Muscle layer of colon (tissue), 2 donors: Measurements from ENCODE around the gene FBN1.

Experiments used
- H3K27ac ChIP-seq: one replicate; pipeline ENCODE4 v1.7.0; 2013; ENCODE audit warnings: low read depth, mild to moderate bottlenecking, low read length, moderate library complexity
- H3K27me3 ChIP-seq, 2 donors: one replicate each; pipeline ENCODE4 v1.7.0; 2013; ENCODE audit warnings: low read length in 2 of 2, mild to moderate bottlenecking in 2 of 2; ENCODE audit not compliant: insufficient read depth in 2 of 2, control insufficient read depth in 1 of 2
- H3K36me3 ChIP-seq: one replicate; pipeline ENCODE4 v1.7.0; 2013; ENCODE audit warnings: mild to moderate bottlenecking, low read length; ENCODE audit not compliant: insufficient read depth
- H3K4me1 ChIP-seq: one replicate; pipeline ENCODE4 v1.7.0; 2013; ENCODE audit warnings: mild to moderate bottlenecking, low read length; ENCODE audit not compliant: insufficient read depth
- H3K4me3 ChIP-seq, 2 donors: one replicate each; pipeline ENCODE4 v1.7.0; 2013; ENCODE audit warnings: low read length in 2 of 2, low read depth in 1 of 2, mild to moderate bottlenecking in 1 of 2, moderate library complexity in 1 of 2
- H3K9ac ChIP-seq: one replicate; pipeline ENCODE4 v1.7.0; 2013; ENCODE audit warnings: low read length
- H3K9me3 ChIP-seq: one replicate; pipeline ENCODE4 v1.7.0; 2013; ENCODE audit warnings: mild to moderate bottlenecking, low read length
- donor health status: abdominal sarcoma.
- donor health status: Adenocarcinoma of cecum.

Gene FBN1

DNA sequence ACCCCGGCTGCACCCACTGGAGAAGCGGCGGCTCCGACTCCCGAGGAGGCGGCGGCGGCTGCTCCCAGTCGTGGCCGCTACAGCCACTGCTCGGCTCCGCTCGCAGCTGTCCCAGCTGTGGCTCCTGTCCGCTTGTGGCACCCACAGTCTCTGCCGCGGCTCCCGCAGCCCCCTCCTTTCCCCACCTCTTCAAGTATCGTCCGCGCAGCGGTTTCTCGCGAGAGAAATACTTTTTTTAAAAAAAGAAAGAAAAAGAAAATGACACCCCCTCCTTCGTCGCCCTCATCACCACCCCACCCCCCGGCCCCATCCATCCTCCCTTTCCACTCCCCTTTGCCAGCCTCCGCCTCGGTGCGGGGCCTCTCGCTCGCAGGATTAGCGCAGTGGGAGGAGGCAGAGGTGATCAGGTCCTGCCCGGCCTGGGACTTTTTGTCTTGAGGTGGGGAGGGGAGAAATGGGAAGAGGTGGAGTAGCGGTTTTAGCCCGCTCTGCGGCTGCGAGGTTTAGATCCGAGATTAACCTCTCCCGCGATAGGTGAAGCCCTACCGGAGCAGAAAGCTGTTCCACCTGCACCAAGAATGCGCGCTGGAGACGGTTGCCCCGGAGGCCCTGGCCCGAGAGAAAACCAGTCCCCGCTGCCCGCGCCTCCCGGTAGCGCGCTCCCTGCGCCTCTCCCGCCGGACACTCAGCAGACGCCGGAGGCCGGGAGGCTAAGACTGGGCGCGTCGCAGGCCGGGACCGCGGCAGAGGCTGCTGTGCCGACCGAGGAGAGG is at the start of gene FBN1:
Gene FBN1 (minus strand): TSS at position 152 of the 773 bp plus-strand sequence. CDS start 940 bp downstream, outside the sequence.
- H3K36me3 ChIP-seq, result no peaks in the 10 kb centered on the region
- H3K9ac ChIP-seq, result peak within 1 kb of the TSS; percentile 21
- peak within 1 kb of the TSS; percentile 67 to 68 for H3K4me3 ChIP-seq
- peak within 1 kb of the TSS; percentile 51 for H3K27ac ChIP-seq
- peaks cover 4% of the 10 kb centered on the region for H3K4me1 ChIP-seq
- no peaks in the 10 kb centered on the region for H3K9me3 ChIP-seq
- H3K27me3 ChIP-seq, result peaks cover 0 to 6% of the 10 kb centered on the region in 2 donors

DNA sequence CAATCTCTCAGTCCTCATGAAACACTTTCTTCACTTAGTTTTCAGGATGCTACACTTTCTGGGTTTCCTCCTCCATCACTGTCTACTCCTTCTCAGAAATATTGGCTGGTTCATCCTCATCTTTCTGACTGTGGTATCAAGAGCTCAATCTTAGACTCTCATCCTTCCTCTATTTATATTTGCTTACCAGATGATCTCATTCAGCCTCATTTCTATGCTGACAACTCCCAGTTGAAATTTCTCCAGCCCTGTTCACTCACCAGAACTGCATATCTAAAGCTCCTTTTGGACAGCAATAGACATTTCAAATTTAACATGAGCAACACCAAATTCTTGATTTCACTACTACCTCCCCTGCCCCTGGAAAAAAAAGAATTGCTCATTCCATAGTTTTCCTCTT is 48.0 kb upstream of the FBN1 start:
- Histone ChIP-seq H3K9ac (no peak overlapping the region), H3K4me1 (no peaks in the 10 kb centered on the region), H3K36me3 (no peaks in the 10 kb centered on the region), H3K27me3 (no peaks in the 10 kb centered on the region), H3K4me3 (no peak overlapping the region), H3K27ac (no peak overlapping the region), H3K9me3 (no peaks in the 10 kb centered on the region)

DNA sequence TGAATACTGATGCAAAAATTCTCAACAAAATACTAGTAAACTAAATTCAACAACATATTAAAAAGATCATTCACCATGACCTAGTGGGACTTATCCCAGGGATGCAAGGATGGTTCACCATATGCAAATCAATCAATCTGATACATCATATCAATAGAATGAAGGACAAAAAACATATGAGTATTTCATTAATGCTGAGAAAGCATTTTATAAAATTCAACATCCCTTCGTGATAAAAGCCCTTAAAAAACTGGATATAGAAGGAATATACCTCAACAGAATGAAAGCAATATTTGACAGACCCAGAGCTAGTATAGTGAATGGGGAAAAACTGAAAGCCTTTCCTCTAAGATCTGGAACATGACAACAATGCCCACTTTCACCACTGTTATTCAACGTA is 43.0 kb upstream of the FBN1 start:
- Histone ChIP-seq H3K36me3 (no peaks in the 10 kb centered on the region), H3K27ac (no peak overlapping the region), H3K27me3 (no peaks in the 10 kb centered on the region), H3K9ac (no peak overlapping the region), H3K4me3 (no peak overlapping the region), H3K9me3 (no peaks in the 10 kb centered on the region), H3K4me1 (no peaks in the 10 kb centered on the region)

DNA sequence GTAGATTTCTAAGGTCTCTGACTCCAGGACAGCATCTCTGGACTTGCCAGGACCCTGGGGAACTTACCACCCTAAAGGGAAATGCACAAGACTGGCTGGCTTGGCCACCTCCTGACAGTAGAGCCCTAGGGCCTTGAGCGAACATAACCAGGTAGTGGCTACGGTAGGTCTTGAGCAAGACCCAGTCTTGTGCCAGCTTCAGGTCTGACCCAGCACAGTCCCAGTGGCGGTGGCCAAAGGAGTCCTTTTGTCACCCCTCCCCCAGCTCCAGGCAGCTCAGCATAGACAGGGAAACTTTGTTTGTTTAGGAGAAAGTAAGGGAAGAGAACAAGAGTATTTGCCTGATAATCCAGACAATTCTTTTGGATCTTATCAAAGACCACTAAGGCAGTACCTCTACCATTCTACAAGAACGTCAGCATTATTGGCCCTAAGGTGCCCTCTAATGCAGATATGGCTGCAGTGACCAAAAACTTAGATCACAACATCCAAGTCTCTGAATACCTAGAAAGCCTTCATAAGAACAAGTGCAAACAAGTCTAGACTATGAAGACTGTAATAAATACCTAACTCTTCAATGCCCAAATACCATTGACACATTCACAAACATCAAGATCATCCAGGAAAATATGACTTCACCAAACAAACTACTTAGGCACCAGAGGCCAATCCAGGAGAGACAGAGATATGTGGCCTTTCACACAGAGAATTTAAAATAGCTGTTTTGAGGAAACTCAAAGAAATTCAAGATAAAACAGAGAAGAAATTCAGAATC is 38.7 kb upstream of the FBN1 start:
- Histone ChIP-seq H3K9me3 (no peaks in the 10 kb centered on the region), H3K27ac (no peak overlapping the region), H3K4me3 (no peak overlapping the region), H3K9ac (no peak overlapping the region), H3K36me3 (no peaks in the 10 kb centered on the region), H3K4me1 (no peaks in the 10 kb centered on the region), H3K27me3 (no peaks in the 10 kb centered on the region)

GRCh38 chr15:48682942-48683651 is 37.6 kb upstream of the FBN1 start:
- Histone ChIP-seq H3K9me3 (no peaks in the 10 kb centered on the region), H3K27ac (no peak overlapping the region), H3K36me3 (no peaks in the 10 kb centered on the region), H3K4me1 (no peaks in the 10 kb centered on the region), H3K9ac (no peak overlapping the region), H3K4me3 (no peak overlapping the region), H3K27me3 (no peaks in the 10 kb centered on the region)

- H3K27me3 ChIP-seq, result no peaks in the 10 kb centered on the region
- H3K36me3 ChIP-seq, result no peaks in the 10 kb centered on the region
- no peak overlapping the region for H3K9ac ChIP-seq
- no peak overlapping the region for H3K4me3 ChIP-seq
- no peak overlapping the region for H3K27ac ChIP-seq
- no peaks in the 10 kb centered on the region for H3K9me3 ChIP-seq
- no peaks in the 10 kb centered on the region for H3K4me1 ChIP-seq
These were observed 35.8 kb upstream of the FBN1 start for GRCh38 chr15:48681353-48681752.

DNA sequence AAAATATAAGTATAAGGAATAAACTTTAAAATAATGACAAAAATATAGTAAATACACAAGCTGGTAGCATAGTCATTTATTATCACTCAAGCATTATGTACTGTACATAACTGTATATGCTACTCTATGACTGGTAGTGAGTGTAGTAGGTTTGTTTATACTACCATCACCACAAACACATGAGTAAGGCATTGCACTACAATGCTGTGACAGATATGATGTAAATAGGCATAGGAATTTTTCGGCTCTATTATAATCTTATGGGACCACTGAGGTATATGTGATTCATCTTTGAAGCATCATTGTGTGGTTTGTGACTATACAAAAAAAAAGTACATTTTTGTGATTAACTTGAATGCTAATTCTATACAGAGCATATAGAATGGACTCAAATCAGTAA is 35.3 kb upstream of the FBN1 start:
- Histone ChIP-seq H3K27ac (no peak overlapping the region), H3K36me3 (no peaks in the 10 kb centered on the region), H3K4me3 (no peak overlapping the region), H3K4me1 (no peaks in the 10 kb centered on the region), H3K9ac (no peak overlapping the region), H3K9me3 (no peaks in the 10 kb centered on the region), H3K27me3 (no peaks in the 10 kb centered on the region)

DNA sequence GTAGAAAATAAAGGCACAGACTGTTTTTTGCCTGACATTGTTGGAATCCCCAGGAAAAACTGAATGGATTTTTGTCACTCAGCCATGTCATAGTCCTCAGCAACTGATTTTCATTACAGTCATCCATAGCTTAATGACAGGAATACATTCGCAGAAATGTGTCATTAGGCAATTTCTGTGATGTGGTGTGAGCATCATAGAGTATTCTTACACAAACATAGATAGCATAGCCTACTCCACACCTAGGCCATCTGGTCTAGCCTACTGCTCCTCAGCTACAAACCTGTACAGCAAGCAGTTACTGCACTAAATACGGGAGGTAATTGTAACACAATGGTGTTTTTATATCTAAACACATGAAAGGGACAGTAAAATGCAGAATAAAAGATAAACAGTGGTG is 34.4 kb upstream of the FBN1 start:
- Histone ChIP-seq H3K4me3 (no peak overlapping the region), H3K36me3 (no peaks in the 10 kb centered on the region), H3K27me3 (no peaks in the 10 kb centered on the region), H3K27ac (no peak overlapping the region), H3K9ac (no peak overlapping the region), H3K9me3 (no peaks in the 10 kb centered on the region), H3K4me1 (no peaks in the 10 kb centered on the region)

GRCh38 chr15:48678851-48679250 is 33.3 kb upstream of the FBN1 start:
- no peaks in the 10 kb centered on the region for H3K9me3 ChIP-seq
- no peaks in the 10 kb centered on the region for H3K36me3 ChIP-seq
- no peak overlapping the region for H3K27ac ChIP-seq
- no peak overlapping the region for H3K9ac ChIP-seq
- no peaks in the 10 kb centered on the region for H3K27me3 ChIP-seq
- H3K4me3 ChIP-seq, result no peak overlapping the region
- H3K4me1 ChIP-seq, result no peaks in the 10 kb centered on the region

DNA sequence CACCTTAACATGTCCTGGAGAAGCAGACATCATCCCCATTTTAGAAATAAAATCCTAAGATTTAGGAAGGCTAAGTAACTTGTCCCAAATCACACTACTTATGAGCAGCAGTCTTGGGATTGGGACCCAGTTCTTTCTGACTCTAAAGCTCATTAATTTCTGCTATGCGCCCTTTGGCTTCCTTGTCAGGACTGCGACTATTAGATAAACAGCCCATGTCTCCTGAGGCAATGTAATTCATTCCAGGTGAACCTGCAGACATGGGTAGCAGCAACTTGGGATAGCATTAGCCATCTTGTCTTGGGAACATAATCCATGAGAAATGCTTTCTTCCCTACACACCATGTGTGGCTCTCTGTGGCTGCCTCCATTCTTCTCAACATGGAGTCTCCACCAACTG is 32.3 kb upstream of the FBN1 start:
- Histone ChIP-seq H3K36me3 (no peaks in the 10 kb centered on the region), H3K4me1 (no peaks in the 10 kb centered on the region), H3K9ac (no peak overlapping the region), H3K9me3 (no peaks in the 10 kb centered on the region), H3K4me3 (no peak overlapping the region), H3K27ac (no peak overlapping the region), H3K27me3 (no peaks in the 10 kb centered on the region)

- H3K9me3 ChIP-seq, result no peaks in the 10 kb centered on the region
- H3K36me3 ChIP-seq, result no peaks in the 10 kb centered on the region
- H3K4me3 ChIP-seq, result no peak overlapping the region
- no peaks in the 10 kb centered on the region for H3K27me3 ChIP-seq
- H3K4me1 ChIP-seq, result no peaks in the 10 kb centered on the region
- H3K27ac ChIP-seq, result no peak overlapping the region
- H3K9ac ChIP-seq, result no peak overlapping the region
These were observed 29.9 kb upstream of the FBN1 start for GRCh38 chr15:48675436-48675835.
